ENCODE results near the gene TAGLN.

The TAGLN gene

GRCh38 chr11:117256573-117256972 lies 57.4 kb downstream of the TAGLN start:
- in situ Hi-C loops (cut with MboI; ENCODE audit: low pct_unique_long_range_greater_than_20kb, low sequenced_read_pairs) = no loop called here
- DNase-seq = no peak

Measured in KBM-7 (cell line).